ENCODE results near the gene IFIT1.

GRCh38 chr10:89382757-89383156 is 9.7 kb upstream of the IFIT1 start:
- TF ChIP-seq CTCF (IDR thresholded peaks at IDR 0.05; ENCODE audit: poor library complexity): no peak
- TF ChIP-seq EZH2 (IDR thresholded peaks at IDR 0.05; ENCODE audit: borderline replicate concordance): no peak

All from hepatocyte (in vitro differentiated cells).